ENCODE data around the gene WRAP53.
A peak's percentile ranks its signal among the peaks of the same experiment; 100 is the strongest.

The WRAP53 gene

DNA sequence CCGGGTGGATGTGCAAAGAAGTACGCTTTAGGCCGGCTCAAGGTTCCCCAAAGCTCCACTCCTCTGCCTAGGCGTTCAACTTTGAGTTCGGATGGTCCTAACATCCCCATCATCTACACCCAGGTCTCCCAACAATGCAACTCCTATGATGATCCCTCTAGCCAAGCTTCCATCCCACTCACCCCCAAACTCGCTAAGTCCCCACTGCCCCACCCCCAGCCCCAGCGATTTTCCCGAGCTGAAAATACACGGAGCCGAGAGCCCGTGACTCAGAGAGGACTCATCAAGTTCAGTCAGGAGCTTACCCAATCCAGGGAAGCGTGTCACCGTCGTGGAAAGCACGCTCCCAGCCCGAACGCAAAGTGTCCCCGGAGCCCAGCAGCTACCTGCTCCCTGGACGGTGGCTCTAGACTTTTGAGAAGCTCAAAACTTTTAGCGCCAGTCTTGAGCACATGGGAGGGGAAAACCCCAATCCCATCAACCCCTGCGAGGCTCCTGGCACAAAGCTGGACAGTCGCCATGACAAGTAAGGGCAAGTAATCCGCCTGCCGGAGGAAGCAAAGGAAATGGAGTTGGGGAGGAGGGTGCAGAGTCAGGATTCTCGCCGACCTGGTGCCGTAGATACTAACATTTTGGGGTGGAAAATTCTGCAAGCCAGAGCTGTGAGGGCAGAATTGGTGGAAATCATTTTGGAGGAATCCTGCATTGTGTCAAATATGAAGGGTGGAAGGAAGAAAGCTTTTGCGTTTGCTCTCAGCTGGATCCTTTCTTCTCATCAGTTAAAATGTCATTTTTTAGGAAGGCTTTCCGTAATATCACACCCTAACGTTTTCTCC lies 987 bp upstream of the WRAP53 start, which contains the start of gene TP53:
TSS of gene TP53 (minus strand) at position 419 of the 836 bp plus-strand sequence. CDS start 10,896 bp downstream, outside the sequence.
- ATAC-seq = peak; percentile 67
- TF ChIP-seq, protein P1, sequence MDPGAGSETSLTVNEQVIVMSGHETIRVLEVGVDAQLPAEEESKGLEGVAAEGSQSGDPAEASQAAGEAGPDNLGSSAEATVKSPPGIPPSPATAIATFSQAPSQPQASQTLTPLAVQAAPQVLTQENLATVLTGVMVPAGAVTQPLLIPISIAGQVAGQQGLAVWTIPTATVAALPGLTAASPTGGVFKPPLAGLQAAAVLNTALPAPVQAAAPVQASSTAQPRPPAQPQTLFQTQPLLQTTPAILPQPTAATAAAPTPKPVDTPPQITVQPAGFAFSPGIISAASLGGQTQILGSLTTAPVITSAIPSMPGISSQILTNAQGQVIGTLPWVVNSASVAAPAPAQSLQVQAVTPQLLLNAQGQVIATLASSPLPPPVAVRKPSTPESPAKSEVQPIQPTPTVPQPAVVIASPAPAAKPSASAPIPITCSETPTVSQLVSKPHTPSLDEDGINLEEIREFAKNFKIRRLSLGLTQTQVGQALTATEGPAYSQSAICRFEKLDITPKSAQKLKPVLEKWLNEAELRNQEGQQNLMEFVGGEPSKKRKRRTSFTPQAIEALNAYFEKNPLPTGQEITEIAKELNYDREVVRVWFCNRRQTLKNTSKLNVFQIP (CRISPR knock-in tag; IDR thresholded peaks at IDR 0.05; ENCODE audit: borderline replicate concordance, low read depth) = no peak
- TF ChIP-seq TOX (CRISPR knock-in tag; IDR thresholded peaks at IDR 0.05; ENCODE audit: borderline replicate concordance) = no peak
- TF ChIP-seq, protein P2, sequence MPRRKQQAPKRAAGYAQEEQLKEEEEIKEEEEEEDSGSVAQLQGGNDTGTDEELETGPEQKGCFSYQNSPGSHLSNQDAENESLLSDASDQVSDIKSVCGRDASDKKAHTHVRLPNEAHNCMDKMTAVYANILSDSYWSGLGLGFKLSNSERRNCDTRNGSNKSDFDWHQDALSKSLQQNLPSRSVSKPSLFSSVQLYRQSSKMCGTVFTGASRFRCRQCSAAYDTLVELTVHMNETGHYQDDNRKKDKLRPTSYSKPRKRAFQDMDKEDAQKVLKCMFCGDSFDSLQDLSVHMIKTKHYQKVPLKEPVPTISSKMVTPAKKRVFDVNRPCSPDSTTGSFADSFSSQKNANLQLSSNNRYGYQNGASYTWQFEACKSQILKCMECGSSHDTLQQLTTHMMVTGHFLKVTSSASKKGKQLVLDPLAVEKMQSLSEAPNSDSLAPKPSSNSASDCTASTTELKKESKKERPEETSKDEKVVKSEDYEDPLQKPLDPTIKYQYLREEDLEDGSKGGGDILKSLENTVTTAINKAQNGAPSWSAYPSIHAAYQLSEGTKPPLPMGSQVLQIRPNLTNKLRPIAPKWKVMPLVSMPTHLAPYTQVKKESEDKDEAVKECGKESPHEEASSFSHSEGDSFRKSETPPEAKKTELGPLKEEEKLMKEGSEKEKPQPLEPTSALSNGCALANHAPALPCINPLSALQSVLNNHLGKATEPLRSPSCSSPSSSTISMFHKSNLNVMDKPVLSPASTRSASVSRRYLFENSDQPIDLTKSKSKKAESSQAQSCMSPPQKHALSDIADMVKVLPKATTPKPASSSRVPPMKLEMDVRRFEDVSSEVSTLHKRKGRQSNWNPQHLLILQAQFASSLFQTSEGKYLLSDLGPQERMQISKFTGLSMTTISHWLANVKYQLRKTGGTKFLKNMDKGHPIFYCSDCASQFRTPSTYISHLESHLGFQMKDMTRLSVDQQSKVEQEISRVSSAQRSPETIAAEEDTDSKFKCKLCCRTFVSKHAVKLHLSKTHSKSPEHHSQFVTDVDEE (CRISPR knock-in tag; IDR thresholded peaks at IDR 0.05) = no peak
- TF ChIP-seq OSR1 (CRISPR knock-in tag; IDR thresholded peaks at IDR 0.05) = no peak
- no peak for TF ChIP-seq ZFP3 (CRISPR knock-in tag; IDR thresholded peaks at IDR 0.05)
- no peak for TF ChIP-seq ZC3H10 (CRISPR knock-in tag; IDR thresholded peaks at IDR 0.05)
- TF ChIP-seq ISL1 (CRISPR knock-in tag; IDR thresholded peaks at IDR 0.05) = no peak
- no peak for TF ChIP-seq RARB (CRISPR knock-in tag; IDR thresholded peaks at IDR 0.05)
- TF ChIP-seq, protein P3, sequence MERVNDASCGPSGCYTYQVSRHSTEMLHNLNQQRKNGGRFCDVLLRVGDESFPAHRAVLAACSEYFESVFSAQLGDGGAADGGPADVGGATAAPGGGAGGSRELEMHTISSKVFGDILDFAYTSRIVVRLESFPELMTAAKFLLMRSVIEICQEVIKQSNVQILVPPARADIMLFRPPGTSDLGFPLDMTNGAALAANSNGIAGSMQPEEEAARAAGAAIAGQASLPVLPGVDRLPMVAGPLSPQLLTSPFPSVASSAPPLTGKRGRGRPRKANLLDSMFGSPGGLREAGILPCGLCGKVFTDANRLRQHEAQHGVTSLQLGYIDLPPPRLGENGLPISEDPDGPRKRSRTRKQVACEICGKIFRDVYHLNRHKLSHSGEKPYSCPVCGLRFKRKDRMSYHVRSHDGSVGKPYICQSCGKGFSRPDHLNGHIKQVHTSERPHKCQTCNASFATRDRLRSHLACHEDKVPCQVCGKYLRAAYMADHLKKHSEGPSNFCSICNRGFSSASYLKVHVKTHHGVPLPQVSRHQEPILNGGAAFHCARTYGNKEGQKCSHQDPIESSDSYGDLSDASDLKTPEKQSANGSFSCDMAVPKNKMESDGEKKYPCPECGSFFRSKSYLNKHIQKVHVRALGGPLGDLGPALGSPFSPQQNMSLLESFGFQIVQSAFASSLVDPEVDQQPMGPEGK (CRISPR knock-in tag; IDR thresholded peaks at IDR 0.05; ENCODE audit: borderline replicate concordance) = no peak
- no peak for TF ChIP-seq ARNTL (CRISPR knock-in tag; IDR thresholded peaks at IDR 0.05; ENCODE audit: borderline replicate concordance, low read depth)

GRCh38 chr17:7688808-7689316 lies 585 bp downstream of the WRAP53 start:
- ATAC-seq = no peak

GRCh38 chr17:7695586-7695985 lies 7.3 kb downstream of the WRAP53 start:
- no peak for ATAC-seq
- no peak for TF ChIP-seq SNAI2 (CRISPR knock-in tag; IDR thresholded peaks at IDR 0.05)
- TF ChIP-seq TCF4 (CRISPR knock-in tag; IDR thresholded peaks at IDR 0.05; ENCODE audit: borderline replicate concordance) = no peak
- TF ChIP-seq, protein P1 (CRISPR knock-in tag; IDR thresholded peaks at IDR 0.05; ENCODE audit: borderline replicate concordance, low read depth) = no peak

More at GRCh38 chr17:7688808-7689316, 585 bp downstream of the WRAP53 start:
- no peak for TF ChIP-seq ZNF70 (CRISPR knock-in tag; IDR thresholded peaks at IDR 0.05)
- no peak for TF ChIP-seq BACH2 (CRISPR knock-in tag; IDR thresholded peaks at IDR 0.05; ENCODE audit: borderline replicate concordance)
- TF ChIP-seq ARNTL (CRISPR knock-in tag; IDR thresholded peaks at IDR 0.05; ENCODE audit: borderline replicate concordance, low read depth) = no peak
- TF ChIP-seq ZC3H10 (CRISPR knock-in tag; IDR thresholded peaks at IDR 0.05) = no peak
- TF ChIP-seq, protein P3 (CRISPR knock-in tag; IDR thresholded peaks at IDR 0.05; ENCODE audit: borderline replicate concordance) = no peak
- TF ChIP-seq ZNF8 (CRISPR knock-in tag; IDR thresholded peaks at IDR 0.05) = no peak
- TF ChIP-seq ZFP30 (CRISPR knock-in tag; IDR thresholded peaks at IDR 0.05) = no peak
- TF ChIP-seq, protein P1 (CRISPR knock-in tag; IDR thresholded peaks at IDR 0.05; ENCODE audit: borderline replicate concordance, low read depth) = no peak
- TF ChIP-seq ISL1 (CRISPR knock-in tag; IDR thresholded peaks at IDR 0.05) = no peak
- TF ChIP-seq OSR1 (CRISPR knock-in tag; IDR thresholded peaks at IDR 0.05) = no peak
